ENCODE measurements around the gene DNAH9.

The DNAH9 gene

DNA sequence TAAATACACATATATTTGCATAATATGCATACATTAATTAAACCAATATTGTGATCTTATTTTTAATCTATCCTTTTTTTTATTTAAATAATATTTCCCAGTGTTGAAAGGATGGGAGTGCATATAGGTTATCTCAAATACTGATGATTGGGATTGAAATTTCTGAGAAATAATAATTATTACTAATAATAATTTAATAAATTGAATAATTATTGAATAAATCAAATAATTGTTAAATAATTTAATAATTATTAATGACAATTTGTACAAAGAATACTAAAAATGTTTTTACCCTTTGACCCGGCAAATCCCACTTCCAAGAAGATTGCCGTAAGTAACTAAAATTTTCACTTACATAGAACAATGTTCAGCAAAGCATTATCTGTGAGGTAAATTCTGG, 250.1 kb downstream of the DNAH9 start:
- no peak for DNase-seq (ENCODE audit: low read depth, low spot score)

DNA sequence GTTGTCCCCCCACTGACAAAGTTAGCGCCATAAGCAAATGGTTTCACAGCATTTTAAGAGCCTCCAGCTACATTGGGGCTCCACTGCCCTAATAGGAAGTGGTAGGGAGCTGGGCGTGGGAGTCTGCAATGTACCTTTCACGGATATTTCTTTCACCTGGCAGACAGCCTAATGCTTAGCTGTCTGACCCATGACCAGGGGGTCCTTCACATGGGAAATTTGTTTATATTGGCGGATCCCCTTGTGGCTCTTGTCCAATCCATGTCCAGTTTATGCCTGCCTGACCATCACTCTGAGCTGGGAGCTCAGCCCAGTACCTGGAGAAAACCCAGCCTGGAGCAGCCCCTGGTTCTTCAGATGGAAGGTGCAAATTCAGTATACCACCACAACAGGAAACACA, 254.0 kb downstream of the DNAH9 start:
- DNase-seq (ENCODE audit: low read depth, low spot score), result no peak

DNA sequence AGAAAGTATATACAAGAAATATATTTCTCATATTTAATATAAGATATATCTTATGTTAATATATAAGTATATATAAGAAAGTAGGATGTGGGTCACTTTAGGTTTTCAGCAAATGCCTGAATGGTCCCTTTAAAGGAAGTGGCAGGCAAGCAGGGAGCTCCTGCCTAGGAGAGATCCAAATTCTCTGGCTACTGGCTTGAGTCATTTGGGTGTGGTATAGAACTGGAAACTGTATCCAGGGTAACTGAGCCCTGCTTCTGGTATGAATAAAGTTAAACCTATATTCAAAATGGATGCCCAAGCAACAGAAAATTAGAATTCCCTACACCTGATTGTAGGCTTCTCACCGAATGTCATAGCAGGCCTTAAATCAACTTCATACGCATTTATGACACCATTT, 254.6 kb downstream of the DNAH9 start:
- DNase-seq (ENCODE audit: low read depth, low spot score), result no peak

DNA sequence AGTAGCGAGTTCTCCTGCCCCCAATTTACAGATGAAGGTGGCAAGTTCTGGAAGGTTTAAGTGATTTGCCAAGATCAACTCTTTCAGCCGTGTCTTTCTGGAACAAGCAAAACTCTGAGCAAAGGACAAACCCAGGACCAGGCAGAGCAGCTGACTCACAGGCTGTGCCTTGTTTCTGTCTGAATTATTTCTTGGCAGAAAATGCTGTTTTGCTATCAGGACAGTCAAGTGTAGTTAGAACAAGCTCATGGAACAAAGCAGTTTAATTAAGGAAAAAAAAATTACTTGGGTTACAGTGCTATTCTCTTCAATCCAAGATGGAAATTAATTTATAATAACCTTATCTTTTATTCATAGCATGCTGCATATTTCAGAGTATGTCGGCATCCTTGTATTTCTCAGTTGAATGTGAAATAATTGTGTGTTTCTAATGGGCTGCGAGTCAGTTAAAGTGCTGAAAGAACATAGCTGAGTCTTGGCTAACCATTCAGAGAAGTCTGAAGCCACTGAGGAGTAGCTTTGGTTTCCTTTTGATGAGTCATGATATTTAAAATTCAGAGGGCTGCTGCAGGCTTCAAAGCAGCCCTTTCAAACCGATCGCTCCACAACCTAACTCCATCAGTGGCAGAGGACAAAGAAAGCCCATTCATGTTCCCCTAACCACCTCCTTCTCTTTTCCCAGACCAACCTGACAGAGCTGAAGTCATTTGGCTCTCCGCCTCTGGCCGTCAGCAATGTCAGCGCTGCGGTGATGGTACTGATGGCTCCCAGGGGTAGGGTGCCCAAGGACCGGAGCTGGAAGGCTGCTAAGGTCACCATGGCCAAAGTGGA, 255.3 kb downstream of the DNAH9 start:
- no peak for DNase-seq (ENCODE audit: low read depth, low spot score)

DNA sequence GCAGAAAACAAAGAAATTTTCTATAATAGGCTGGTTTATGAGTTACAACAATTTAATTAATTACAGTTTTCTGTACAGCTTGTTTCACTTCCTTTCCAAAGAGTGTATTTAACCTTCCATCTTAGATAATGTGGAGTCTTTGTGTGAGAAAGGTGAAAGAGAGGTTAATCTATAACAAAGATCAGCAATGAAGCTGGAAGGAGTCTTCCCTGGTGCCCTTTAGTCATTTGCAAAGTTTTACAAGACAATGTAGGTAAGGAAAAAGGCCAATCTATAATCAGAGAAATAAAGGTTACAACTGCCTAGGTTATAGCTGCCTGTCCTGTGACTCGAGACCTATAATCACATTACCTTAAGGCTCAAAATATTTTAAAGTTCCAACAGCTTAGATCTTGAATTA, 257.0 kb downstream of the DNAH9 start:
- no peak for DNase-seq (ENCODE audit: low read depth, low spot score)

DNA sequence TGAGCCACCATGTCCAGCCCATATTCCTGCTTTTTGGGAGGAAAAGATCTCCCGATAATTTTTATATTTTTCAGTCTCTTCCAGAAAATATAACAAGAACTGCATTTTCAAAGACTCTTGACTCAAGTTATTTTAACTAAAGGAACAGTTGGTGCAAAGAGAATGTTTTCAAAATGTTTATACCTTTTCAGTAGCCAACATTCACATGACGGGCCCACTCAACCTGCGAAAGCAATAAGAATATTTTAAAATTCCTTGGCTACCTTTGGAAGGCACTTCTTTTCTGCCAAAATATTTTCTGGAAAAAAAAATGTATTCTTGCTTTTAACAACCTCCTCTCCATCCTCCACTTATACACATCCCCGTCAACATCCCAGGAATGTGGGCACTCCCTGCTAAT, 258.7 kb downstream of the DNAH9 start:
- DNase-seq (ENCODE audit: low read depth, low spot score), result no peak

- DNase-seq (ENCODE audit: low read depth, low spot score), result no peak
These were observed 271.6 kb downstream of the DNAH9 start for GRCh38 chr17:11869680-11870394.

DNA sequence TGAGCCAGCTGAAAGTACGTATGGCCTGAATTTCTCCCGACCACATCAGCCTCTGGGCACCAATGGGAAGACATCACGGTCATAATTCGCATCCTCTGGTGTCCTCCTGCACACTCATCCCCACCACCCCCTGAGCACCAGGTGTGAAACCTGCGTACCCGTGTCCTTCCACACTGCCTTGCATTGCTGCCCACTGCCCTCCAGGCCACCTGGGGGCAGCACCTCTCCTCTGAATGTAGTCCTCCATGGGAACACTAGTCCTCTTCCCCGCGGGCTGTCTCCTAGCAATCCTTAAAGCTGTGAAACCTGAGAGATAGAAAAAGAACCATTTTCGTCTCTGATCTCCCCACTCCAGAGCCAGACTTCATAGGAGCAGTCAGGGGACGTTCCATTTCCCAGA, 273.5 kb downstream of the DNAH9 start:
- DNase-seq (ENCODE audit: low read depth, low spot score), result no peak

DNA sequence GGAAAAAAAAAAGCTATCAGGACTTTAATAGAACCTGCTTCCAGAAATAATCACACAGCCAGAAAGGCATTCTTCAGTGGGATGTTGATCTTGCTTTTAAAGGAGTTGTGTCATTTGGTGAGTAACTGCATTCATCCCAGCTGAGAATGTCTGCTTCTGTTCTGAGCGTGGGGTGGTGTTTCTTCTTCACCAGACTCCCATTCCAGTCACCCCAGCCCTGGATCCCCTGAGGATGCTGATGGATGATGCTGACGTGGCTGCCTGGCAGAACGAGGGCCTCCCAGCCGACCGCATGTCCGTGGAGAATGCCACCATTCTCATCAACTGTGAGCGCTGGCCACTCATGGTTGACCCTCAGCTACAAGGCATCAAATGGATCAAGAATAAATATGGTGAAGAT, 276.5 kb downstream of the DNAH9 start:
- no peak for DNase-seq (ENCODE audit: low read depth, low spot score)

- DNase-seq (ENCODE audit: low read depth, low spot score), result no peak
These were observed 282.4 kb downstream of the DNAH9 start for GRCh38 chr17:11880714-11881113.

- DNase-seq (ENCODE audit: low read depth, low spot score), result no peak
These were observed 284.4 kb downstream of the DNAH9 start for GRCh38 chr17:11882716-11883115.

DNA sequence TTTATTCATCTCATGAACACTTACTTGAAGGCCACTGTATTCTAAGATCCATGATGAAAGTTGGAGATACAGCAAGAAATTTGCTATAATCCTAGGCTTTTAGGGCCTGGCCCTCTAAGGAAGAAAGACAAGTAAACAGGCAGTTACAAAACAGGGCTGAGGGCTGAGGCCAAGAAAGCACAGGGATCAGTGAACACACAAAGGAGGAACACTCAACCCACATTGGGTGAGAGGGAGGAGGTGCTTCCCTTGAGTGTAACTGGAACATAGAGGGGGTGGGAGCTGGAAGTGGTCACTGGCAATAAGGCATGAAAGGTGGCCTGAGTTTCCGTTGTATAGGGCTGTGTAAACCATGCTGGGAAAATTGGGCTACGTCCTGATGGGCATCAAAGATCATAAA, 286.8 kb downstream of the DNAH9 start:
- no peak for DNase-seq (ENCODE audit: low read depth, low spot score)

GRCh38 chr17:11889266-11889665, 291.0 kb downstream of the DNAH9 start:
- DNase-seq (ENCODE audit: low read depth, low spot score), result no peak

DNA sequence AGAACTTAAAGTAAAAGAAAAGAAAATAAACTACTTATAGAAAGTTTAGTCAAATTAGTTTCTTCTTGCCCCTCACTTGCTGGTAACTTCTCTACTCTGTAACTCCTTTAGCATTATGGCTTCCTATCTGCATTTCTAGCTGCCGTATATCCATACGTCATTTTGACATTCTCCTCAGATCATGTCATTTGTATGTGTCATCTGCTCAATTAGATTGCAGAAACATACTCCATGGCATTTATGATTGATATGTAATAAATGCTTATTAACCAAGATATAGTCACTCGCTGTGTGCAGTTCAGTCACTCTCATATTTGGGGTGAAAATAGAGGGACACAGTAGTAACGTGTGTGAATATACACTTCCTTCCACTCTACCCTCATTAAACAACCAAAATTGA, 295.6 kb downstream of the DNAH9 start:
- DNase-seq (ENCODE audit: low read depth, low spot score), result no peak

DNA sequence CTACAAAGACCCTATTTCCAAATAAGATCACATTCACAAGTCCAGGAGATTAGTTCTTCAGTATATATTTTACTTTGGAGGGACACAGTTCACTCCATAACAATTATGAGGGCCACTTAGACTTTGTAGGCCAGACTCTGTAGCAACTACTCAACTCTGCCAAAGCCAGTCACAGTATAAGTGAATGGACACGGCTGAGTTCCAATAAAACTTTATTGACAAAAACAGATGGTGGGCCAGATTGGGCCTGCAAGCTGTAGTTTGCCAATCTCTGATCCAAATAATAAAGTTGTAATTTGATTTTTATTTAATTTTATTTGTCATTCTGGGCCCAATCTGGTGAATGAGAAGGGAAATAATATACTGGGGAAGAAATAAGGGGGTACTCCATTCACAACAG, 297.9 kb downstream of the DNAH9 start:
- no peak for DNase-seq (ENCODE audit: low read depth, low spot score)

- DNase-seq (ENCODE audit: low read depth, low spot score), result no peak
These were observed 300.4 kb downstream of the DNAH9 start for GRCh38 chr17:11898526-11899235.

DNA sequence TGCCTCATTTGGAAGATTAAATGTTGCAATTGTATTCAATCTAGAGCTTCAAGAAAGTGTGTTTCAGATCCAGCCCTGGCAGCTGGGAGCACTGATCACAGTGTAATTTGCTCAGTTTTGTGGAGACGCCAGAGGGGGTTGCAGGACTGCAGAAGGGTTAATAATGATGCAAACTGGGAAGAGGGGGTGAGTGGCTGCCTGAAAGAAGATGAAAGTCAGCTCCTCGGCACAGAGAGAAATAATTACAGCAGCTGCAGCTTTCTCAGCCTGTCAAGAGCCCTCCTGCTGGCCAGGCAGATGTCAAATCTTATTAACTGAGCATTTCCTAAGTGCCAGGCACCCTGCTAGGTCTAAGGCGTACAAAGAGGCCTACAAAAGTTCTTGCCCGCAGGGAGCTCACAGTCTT, 301.3 kb downstream of the DNAH9 start:
- DNase-seq (ENCODE audit: low read depth, low spot score), result no peak

- DNase-seq (ENCODE audit: low read depth, low spot score), result no peak
These were observed 301.8 kb downstream of the DNAH9 start for GRCh38 chr17:11900041-11900476.

DNA sequence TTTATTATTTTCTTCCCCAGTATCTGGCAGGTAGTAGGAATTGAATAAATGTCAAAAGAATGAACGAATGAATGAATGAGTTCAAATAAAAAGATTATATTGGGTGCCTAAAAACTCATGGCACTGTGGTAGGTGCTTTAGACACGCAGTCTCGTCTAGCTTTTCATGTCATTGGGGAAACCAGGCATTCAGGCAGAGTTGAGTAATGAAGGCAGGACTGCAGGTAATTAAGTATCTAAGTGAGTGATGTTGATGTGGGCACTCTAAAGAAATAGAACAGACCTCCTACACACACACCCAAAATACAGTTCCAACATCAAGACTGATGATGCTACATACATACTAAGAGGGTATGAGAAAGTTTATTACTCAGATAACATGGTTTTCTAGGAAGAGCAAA, 302.4 kb downstream of the DNAH9 start:
- DNase-seq (ENCODE audit: low read depth, low spot score), result no peak

DNA sequence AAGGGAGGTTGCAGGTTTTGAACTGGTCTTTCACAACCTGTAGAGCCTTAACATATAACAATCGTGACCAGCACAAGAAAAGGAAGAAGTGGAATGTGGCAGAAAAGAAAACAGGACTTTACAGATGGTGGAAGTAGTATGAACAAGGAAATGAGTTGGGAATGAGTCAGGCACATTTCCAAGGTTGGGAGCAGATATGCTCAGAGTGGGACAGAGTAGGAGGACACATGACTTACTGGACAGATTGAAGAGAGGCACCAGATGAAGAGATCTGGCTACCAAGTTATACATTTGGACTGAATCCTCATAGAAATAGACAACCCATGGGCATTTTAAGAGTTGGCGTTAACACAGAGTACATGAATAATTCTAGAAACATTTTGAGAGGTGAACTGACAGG, 303.7 kb downstream of the DNAH9 start:
- no peak for DNase-seq (ENCODE audit: low read depth, low spot score)

DNA sequence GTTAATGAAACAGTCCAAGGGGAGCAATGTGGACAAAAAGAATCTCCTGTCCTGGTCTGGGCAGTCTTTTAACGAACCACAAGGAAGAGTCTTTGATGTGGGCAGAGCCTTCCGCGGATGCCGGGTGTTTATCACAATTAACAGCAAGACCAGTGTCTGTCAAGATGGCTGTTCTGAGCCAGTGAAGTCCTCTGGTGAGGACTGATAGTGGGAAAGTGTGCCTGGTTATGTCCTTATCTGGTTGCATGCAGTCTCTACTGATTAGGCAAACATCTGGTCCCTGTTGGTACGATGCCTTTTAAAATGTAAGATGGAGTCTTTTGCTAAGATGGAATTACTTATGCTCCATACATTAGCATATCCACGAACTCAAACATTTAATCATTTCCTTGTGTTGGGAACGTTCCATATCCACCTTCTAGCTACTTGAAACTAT, 310.5 kb downstream of the DNAH9 start:
- DNase-seq (ENCODE audit: low read depth, low spot score), result no peak

- no peak for DNase-seq (ENCODE audit: low read depth, low spot score)
These were observed 311.1 kb downstream of the DNAH9 start for GRCh38 chr17:11909348-11909747.

DNA sequence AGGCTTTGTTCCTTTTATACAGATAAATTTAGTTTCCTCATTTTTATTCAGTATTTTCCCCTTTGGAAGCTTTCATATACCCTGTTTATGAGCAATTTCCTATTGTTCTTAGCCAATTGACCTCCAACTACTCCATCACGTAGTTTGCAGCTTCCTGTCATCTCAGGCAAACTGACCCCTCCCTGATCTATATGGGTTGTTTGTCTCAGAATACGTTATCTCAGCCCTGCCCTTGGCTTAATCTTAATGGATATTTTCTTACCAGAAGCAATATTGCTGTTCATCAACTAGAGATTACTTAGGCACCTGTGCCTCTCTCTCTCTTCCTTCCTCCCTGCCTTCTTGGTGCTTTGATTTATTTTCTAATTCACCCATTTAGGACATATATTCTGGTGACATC, 317.8 kb downstream of the DNAH9 start:
- no peak for DNase-seq (ENCODE audit: low read depth, low spot score)

Data from smooth muscle cell of the brain vasculature (primary cell).